GM19463 (cell line): Measurements from ENCODE around the gene PRDM11.

Source experiments
- ATAC-seq: cut with Tn5 transposase; IDR thresholded peaks from one replicate; pipeline ENCODE4 v1.9.1; 2021; ENCODE audit warnings: mild to moderate bottlenecking, moderate library complexity; ENCODE audit not compliant: unreplicated experiment

Gene PRDM11

DNA sequence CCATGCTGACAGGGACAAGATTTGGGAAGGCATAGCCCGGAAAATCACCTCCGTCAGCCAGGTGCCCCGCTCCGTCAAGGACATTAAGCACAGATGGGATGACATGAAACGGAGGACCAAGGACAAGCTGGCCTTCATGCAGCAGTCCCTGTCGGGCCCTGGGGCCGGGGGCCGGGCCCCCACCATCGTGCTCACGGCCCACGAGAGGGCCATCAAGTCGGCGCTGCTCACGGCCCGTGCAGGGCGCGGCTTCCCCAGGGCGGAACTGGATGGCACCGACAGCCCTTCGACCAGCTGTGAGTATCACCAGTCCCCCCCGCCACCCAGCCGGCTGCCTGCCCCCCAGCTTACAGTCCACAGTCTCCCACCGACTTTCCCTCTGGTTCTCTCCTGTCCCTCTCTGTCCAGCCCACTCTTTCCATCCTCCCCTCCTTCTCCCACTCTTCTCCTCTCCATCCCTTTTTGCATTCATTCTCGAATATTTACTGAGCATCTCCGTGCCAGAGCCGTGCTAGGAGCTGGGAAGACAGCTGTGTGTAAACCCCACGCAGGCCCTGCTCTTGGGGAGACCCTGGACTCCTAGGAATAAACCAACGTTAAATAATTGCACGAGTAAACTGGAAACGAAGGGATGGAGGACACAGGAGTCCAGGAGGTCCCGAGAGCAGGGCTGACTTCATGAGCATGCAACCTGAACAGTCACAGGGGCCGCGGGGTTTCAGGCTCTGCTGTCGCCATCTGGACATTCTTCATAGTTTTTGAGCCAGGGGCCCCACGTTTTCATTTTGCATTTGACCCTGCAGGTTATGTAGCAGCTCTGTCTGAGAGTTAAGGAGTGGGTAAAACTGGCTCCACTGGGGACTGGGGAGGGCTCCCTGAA lies 62.8 kb downstream of the PRDM11 start:
- ATAC-seq: no peak

DNA sequence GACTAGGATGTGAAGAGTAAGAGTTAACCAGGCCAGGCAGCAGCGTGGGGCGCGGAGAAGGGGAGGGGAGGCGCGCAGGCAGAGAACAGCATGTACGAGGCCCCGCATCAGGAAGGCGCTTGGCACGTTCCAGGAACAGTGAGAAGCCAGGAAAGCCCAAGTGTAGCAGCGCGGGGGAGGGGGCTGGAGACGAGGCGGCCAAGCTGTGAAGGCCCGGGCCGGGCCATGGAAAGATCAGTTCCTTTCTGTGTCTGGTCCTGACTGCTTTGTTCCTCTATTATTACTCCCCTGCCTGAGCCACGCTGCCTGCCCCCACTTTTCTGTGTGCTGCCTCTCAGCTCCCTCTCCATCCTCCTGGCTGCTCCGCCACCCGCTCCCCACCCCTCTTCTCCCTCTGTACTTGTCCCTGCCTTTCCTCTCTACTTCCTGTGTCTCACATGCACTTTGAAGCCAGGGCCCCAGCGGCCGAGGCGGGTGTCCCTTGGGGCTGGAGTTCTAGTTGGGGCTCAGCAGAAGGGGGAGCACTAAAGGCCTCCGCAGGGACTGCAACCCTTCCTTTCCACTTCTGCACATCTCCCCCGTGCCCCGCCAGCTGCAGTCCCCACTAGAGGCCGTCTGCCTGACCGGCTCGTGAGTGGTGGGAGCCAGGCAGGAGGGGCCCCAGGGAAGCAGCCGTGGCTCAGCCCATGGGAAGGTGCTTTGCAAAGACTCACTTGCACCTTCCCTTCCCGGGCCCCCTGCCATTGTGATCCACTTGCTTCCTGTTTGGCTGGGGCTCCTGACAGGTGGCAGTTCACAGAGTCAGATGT lies 63.7 kb downstream of the PRDM11 start:
- ATAC-seq: no peak

GRCh38 chr11:45210846-45211245 lies 64.4 kb downstream of the PRDM11 start:
- ATAC-seq: no peak

- ATAC-seq: no peak
Observed at GRCh38 chr11:45211732-45212131, 65.3 kb downstream of the PRDM11 start.

- no peak for ATAC-seq
Observed at GRCh38 chr11:45212566-45213315, 66.3 kb downstream of the PRDM11 start.

DNA sequence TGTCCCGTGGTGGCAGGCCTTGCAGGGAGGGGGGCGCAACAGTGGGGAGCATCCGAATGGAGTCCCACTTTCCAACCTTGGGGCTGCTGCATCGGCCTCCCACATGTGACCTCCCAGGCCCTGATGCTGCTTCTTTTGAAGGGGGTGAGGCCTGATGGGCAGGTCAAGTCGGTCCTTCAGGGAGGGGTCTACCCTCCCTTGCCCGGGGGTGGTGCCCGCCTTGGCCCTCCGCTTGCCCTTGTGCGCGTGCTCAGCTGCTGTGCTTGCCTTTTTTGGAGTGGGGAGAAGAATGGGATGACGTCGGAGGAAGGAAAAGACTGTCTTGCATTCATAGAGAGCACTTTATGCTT lies 66.9 kb downstream of the PRDM11 start:
- ATAC-seq: no peak

DNA sequence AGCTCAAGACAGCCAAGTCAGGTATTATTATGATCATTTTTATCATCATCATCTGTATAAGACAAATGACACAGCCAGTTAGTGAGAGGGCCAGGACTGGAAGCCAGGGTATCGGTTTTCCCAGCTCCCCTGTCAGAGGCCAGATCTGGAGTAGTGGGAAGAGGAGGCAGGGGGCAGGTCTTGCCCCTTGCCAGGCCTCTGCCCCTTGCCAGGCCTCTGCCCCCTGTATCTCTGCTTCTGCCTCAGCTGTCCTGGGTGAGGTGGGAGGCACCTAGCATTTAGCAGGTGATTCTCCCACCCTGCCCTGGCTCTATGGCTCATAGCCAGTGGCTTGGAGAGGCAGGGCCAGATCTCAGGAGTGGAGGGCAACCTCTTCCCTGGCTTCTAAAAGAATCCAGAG lies 67.3 kb downstream of the PRDM11 start:
- no peak for ATAC-seq

DNA sequence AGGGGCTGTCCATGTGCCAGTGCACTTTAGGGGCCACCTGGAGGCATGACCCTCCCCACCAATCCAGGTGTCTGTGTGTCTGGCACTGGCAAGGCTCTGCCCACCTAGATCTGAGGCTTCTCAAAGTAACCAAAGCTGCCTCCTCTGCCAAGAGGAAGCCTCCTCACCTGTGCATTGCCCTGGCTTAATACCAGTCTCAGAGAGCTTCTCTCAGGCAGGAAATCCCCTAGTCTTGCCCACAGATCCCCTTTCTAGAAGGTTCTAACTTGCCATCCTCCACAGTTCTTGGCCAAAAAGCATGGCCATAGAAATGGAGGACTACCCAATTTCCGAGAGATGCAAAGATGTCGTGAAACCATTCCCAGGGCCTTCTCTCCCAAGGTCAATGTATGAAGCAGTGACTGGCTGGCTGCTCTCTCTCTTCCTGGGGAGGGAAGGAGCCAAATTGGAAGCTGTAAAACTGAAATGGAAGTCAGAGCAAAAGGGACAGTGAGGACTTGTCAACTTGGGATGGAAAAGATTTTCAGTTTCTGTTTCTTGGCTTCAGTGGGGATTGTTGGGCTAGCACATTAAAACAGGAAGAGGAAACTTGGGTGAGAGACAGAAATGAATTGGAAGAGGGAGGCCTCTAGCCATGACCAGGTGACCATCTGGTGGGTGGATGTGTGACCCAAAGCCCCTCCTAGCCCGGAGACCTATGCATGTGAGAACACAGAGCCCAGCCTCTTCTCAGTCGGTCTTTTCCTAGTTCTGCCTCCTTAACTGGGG lies 68.8 kb downstream of the PRDM11 start:
- ATAC-seq: no peak

- ATAC-seq: no peak
Observed at GRCh38 chr11:45216031-45216430, 69.6 kb downstream of the PRDM11 start.

GRCh38 chr11:45216901-45217300 lies 70.5 kb downstream of the PRDM11 start:
- ATAC-seq: no peak

DNA sequence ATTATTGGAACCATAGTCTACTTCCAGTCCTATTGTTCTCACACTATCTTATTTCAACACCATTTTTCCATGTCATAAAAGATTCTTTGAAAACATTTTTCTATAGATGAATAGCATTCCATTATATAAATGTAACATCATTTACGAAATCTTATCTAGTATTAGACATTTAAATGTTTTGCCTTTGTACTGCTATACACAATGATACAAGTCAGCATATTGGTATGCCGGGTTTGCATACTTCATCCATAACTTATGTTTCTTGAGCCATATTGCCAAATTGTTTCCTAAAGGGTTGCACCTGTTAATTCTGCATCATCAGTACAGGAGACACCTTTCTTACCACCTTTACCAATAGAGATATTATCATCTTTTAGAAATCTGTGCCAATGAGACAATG lies 71.6 kb downstream of the PRDM11 start:
- no peak for ATAC-seq

GRCh38 chr11:45218705-45219104 lies 72.3 kb downstream of the PRDM11 start:
- ATAC-seq: no peak

DNA sequence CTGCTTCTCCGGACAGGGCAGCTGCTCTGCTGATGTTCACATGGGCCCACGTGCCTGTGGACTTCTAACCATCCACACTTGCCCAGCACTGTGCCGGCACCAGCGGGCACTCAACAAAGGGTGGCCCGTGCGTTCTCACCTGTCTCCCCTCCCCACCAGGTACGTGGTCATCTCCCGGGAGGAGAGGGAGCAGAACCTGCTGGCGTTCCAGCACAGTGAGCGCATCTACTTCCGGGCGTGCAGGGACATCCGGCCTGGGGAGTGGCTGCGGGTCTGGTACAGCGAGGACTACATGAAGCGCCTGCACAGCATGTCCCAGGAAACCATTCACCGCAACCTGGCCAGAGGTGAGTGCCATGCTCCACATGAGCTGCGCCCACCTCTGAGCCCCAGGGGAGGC lies 73.0 kb downstream of the PRDM11 start:
- ATAC-seq: no peak

DNA sequence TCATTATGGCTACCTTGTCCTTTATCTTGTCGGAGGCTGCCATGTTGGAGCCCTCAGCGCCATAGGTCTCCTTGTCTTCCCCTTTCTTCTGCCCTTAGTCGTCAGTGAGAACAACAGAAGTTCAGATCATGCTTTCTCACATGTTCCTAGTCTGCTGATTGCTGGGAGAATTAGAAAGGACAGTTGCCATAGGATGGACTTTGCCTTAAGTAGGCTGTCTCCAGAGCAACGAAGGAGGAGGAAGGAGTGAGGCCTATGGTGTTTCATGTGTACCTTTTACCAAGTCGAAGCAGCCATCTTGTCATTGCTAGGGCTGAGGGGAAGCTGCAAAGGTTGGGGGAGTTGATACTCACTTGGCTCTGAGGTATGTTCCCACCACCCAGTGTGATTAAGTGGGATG lies 77.1 kb downstream of the PRDM11 start:
- no peak for ATAC-seq

DNA sequence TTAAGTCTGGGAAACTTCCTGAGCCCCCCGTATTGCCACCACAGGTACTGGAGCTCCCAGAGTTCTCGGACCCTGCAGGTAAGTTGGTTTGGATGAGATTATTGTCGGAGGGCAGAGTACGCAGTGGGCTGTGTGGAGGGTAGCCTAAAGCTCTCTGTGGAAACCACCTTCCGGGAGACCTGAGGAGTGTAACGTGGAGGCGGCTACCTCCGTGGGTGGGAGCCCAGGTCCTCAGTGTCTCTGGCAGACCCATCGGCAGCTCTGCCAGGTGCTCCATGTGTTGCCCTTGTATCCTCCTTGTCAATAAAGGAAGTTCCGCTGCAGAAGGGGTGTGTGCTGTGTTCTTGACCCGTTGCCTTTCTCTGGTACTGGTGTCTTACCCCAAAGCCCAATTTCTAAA lies 78.3 kb downstream of the PRDM11 start:
- no peak for ATAC-seq

GRCh38 chr11:45225277-45225676 lies 78.8 kb downstream of the PRDM11 start:
- ATAC-seq: no peak

GRCh38 chr11:45225961-45226871 lies 79.8 kb downstream of the PRDM11 start:
- no peak for ATAC-seq

GRCh38 chr11:45226901-45227300 lies 80.5 kb downstream of the PRDM11 start:
- no peak for ATAC-seq

DNA sequence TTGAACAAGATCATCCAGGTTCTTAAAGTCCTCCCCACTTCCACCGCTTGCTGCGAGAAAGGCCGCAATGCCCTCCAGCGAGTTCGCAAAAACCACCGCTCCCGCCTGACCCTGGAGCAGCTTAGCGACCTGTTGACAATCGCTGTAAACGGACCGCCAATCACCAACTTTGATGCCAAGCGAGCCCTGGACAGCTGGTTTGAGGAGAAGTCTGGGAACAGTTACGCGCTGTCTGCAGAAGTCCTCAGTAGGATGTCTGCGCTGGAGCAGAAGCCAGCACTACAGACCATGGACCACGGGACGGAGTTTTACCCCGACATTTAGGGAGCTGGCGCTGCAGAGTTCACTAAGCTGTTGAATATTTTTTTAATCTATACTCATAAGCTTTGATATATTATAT lies 81.4 kb downstream of the PRDM11 start:
- no peak for ATAC-seq
